AML-193 (cell line): ENCODE data around the gene CCDC85A.

Experiments used
- DNase-seq, 2 experiments: peaks; one replicate each; lab custom pipeline; 2025; lab: John Stamatoyannopoulos, UW

Gene CCDC85A

GRCh38 chr2:56195563-56195962 lies 11.8 kb downstream of the CCDC85A start:
- DNase-seq = no peak

- DNase-seq = no peak
Measured at GRCh38 chr2:56197816-56198215, 14.0 kb downstream of the CCDC85A start.

- DNase-seq = no peak
Measured at GRCh38 chr2:56198936-56199335, 15.1 kb downstream of the CCDC85A start.

GRCh38 chr2:56199492-56199891 lies 15.7 kb downstream of the CCDC85A start:
- no peak for DNase-seq

- no peak for DNase-seq
Measured at GRCh38 chr2:56202381-56203121, 18.8 kb downstream of the CCDC85A start.

GRCh38 chr2:56204556-56204955 lies 20.8 kb downstream of the CCDC85A start:
- no peak for DNase-seq

GRCh38 chr2:56206250-56206649 lies 22.5 kb downstream of the CCDC85A start:
- no peak for DNase-seq

- DNase-seq = no peak
Measured at GRCh38 chr2:56207760-56208159, 24.0 kb downstream of the CCDC85A start.

- DNase-seq = no peak
Measured at GRCh38 chr2:56208380-56208779, 24.6 kb downstream of the CCDC85A start.

GRCh38 chr2:56209701-56210100 lies 25.9 kb downstream of the CCDC85A start:
- no peak for DNase-seq

- DNase-seq = no peak
Measured at GRCh38 chr2:56210291-56210690, 26.5 kb downstream of the CCDC85A start.

GRCh38 chr2:56211048-56211447 lies 27.3 kb downstream of the CCDC85A start:
- DNase-seq = no peak

GRCh38 chr2:56215911-56216310 lies 32.1 kb downstream of the CCDC85A start:
- DNase-seq = no peak

- DNase-seq = no peak
Measured at GRCh38 chr2:56217106-56217505, 33.3 kb downstream of the CCDC85A start.

GRCh38 chr2:56222481-56222880 lies 38.7 kb downstream of the CCDC85A start:
- DNase-seq = no peak

- DNase-seq = no peak
Measured at GRCh38 chr2:56224316-56224715, 40.5 kb downstream of the CCDC85A start.

- DNase-seq = no peak
Measured at GRCh38 chr2:56227811-56228210, 44.0 kb downstream of the CCDC85A start.

- DNase-seq = no peak
Measured at GRCh38 chr2:56229397-56230060, 45.7 kb downstream of the CCDC85A start.

- no peak for DNase-seq
Measured at GRCh38 chr2:56230156-56230555, 46.4 kb downstream of the CCDC85A start.

GRCh38 chr2:56231361-56231760 lies 47.6 kb downstream of the CCDC85A start:
- DNase-seq = no peak

GRCh38 chr2:56232912-56233311 lies 49.1 kb downstream of the CCDC85A start:
- DNase-seq = no peak

- DNase-seq = no peak
Measured at GRCh38 chr2:56234241-56234640, 50.5 kb downstream of the CCDC85A start.

- no peak for DNase-seq
Measured at GRCh38 chr2:56239030-56239429, 55.2 kb downstream of the CCDC85A start.

GRCh38 chr2:56239437-56239836 lies 55.6 kb downstream of the CCDC85A start:
- no peak for DNase-seq
